Measurements from ENCODE around the gene GALNT17. TPM values are rescaled to one million over a fixed set of nuclear protein-coding genes. Genes with fewer than 3 reads are reported as not detected.
"Not testable (repeated sequence)": the region's sequence is repeated elsewhere in the genome, so short reads cannot be mapped to it uniquely, and the experiment has no call there.

The GALNT17 gene
- polyA plus RNA-seq, 1 donor from 2014 or later, result 15.7 TPM

- Histone ChIP-seq H3K27ac (ENCODE audit: low read length) (peak overlapping the region; percentile 56), H3K4me3 (ENCODE audit: low read length) (peak overlapping the region; percentile 36), H3K79me2 (replicated peaks; ENCODE audit: insufficient read depth, low read length) (no peaks in the 10 kb centered on the region), H3F3A (ENCODE audit: insufficient read depth, low read length, poor library complexity, severe bottlenecking) (no peaks in the 10 kb centered on the region), H3K27me3 (ENCODE audit: insufficient read depth, low read depth, low read length) (no peaks in the 10 kb centered on the region), H3K36me3 (ENCODE audit: insufficient read depth, low read length) (no peaks in the 10 kb centered on the region), H3K9me2 (ENCODE audit: insufficient read depth, low read length) (no peaks in the 10 kb centered on the region), H2AFZ (ENCODE audit: low read depth, low read length) (no peak overlapping the region), H3K9ac (ENCODE audit: low read length) (no peak overlapping the region), H3K4me2 (ENCODE audit: low read length) (no peak overlapping the region), H3K9me3 (ENCODE audit: low read length) (no peaks in the 10 kb centered on the region), H4K20me1 (ENCODE audit: insufficient read depth) (no peaks in the 10 kb centered on the region)
- no peak for TF ChIP-seq RAD21 (conservative IDR thresholded peaks at IDR 0.05)
- TF ChIP-seq, protein P1, sequence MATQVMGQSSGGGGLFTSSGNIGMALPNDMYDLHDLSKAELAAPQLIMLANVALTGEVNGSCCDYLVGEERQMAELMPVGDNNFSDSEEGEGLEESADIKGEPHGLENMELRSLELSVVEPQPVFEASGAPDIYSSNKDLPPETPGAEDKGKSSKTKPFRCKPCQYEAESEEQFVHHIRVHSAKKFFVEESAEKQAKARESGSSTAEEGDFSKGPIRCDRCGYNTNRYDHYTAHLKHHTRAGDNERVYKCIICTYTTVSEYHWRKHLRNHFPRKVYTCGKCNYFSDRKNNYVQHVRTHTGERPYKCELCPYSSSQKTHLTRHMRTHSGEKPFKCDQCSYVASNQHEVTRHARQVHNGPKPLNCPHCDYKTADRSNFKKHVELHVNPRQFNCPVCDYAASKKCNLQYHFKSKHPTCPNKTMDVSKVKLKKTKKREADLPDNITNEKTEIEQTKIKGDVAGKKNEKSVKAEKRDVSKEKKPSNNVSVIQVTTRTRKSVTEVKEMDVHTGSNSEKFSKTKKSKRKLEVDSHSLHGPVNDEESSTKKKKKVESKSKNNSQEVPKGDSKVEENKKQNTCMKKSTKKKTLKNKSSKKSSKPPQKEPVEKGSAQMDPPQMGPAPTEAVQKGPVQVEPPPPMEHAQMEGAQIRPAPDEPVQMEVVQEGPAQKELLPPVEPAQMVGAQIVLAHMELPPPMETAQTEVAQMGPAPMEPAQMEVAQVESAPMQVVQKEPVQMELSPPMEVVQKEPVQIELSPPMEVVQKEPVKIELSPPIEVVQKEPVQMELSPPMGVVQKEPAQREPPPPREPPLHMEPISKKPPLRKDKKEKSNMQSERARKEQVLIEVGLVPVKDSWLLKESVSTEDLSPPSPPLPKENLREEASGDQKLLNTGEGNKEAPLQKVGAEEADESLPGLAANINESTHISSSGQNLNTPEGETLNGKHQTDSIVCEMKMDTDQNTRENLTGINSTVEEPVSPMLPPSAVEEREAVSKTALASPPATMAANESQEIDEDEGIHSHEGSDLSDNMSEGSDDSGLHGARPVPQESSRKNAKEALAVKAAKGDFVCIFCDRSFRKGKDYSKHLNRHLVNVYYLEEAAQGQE (IDR thresholded peaks at IDR 0.05; ENCODE audit: borderline replicate concordance), result no peak
- TF ChIP-seq EZH2 (IDR thresholded peaks at IDR 0.05; ENCODE audit: borderline replicate concordance, insufficient read depth, low read length, poor library complexity, severe bottlenecking), result no peak
- no peak for TF ChIP-seq MXI1 (conservative IDR thresholded peaks at IDR 0.05; ENCODE audit: poor library complexity, severe bottlenecking)
- no peak for TF ChIP-seq TAF1 (IDR thresholded peaks at IDR 0.05; ENCODE audit: low read depth)
- peak; percentile 77 for TF ChIP-seq EP300 (conservative IDR thresholded peaks at IDR 0.05; ENCODE audit: poor library complexity, severe bottlenecking)
- no peak for TF ChIP-seq CTCF (IDR thresholded peaks at IDR 0.05; ENCODE audit: poor library complexity, severe bottlenecking)
- TF ChIP-seq SMC3 (conservative IDR thresholded peaks at IDR 0.05; ENCODE audit: poor library complexity), result no peak
- peak; percentile 14 for TF ChIP-seq POLR2AphosphoS5 (IDR thresholded peaks at IDR 0.05)
These were observed 507.6 kb downstream of the GALNT17 start for GRCh38 chr7:71639382-71640085.

GRCh38 chr7:71643031-71643430 lies 511.1 kb downstream of the GALNT17 start:
- not testable (repeated sequence) for H3K79me2 ChIP-seq (replicated peaks; ENCODE audit: insufficient read depth, low read length); H3K9me2 ChIP-seq (ENCODE audit: insufficient read depth, low read length); H3K9ac ChIP-seq (ENCODE audit: low read length); H3K4me3 ChIP-seq (ENCODE audit: low read length); H3K4me2 ChIP-seq (ENCODE audit: low read length); H3F3A ChIP-seq (ENCODE audit: insufficient read depth, low read length, poor library complexity, severe bottlenecking); H2AFZ ChIP-seq (ENCODE audit: low read depth, low read length); H3K27ac ChIP-seq (ENCODE audit: low read length); H3K9me3 ChIP-seq (ENCODE audit: low read length); H4K20me1 ChIP-seq (ENCODE audit: insufficient read depth); H3K36me3 ChIP-seq (ENCODE audit: insufficient read depth, low read length); H3K27me3 ChIP-seq (ENCODE audit: insufficient read depth, low read depth, low read length)

All from neural cell (in vitro differentiated cells).